NCI-H2227 (cell line): ENCODE data around the gene TEX264.

Experiments
- DNase-seq: peaks from one replicate; lab custom pipeline; 2025; ENCODE audit not compliant: unreplicated experiment; lab: John Stamatoyannopoulos, UW

Gene TEX264

GRCh38 chr3:51747840-51748239 lies 76.8 kb downstream of the TEX264 start:
- no peak for DNase-seq

DNA sequence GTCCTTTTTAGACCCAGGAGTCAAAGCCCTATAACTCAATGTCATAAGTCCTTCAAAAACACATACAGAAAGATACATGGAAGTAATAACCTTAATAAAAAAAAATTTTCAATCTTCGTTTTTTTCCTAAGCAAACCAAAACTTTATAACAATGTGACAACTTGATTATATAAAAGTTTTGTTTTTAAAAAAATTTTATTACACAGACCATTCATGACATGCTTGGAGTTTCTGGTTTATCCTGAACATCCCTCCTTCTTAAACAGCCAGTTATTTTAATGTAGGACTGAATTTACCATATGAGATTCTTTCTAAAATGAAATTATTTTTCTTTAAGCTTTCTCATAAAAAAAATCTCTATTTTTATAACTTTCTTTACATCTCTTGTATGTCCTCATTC lies 77.3 kb downstream of the TEX264 start:
- DNase-seq, result no peak

- no peak for DNase-seq
These were observed 79.8 kb downstream of the TEX264 start for GRCh38 chr3:51750878-51751277.

GRCh38 chr3:51751287-51751686 lies 80.2 kb downstream of the TEX264 start:
- DNase-seq, result no peak
